SH-SY5Y (cell line): Measurements from ENCODE around the gene FAM25G.
"Not testable (repeated sequence)": the region's sequence is repeated elsewhere in the genome, so short reads cannot be mapped to it uniquely, and the experiment has no call there.

Experiments used
- GATA2 ChIP-seq: IDR thresholded peaks from 2 replicates; pipeline ENCODE4 v1.6.1; 2011; ENCODE audit warnings: mild to moderate bottlenecking, low read depth, low read length
- GATA3 ChIP-seq: IDR thresholded peaks from 2 replicates; pipeline ENCODE4 v1.6.1; 2011; ENCODE audit warnings: low read depth, mild to moderate bottlenecking, low read length, moderate library complexity

FAM25G gene

DNA sequence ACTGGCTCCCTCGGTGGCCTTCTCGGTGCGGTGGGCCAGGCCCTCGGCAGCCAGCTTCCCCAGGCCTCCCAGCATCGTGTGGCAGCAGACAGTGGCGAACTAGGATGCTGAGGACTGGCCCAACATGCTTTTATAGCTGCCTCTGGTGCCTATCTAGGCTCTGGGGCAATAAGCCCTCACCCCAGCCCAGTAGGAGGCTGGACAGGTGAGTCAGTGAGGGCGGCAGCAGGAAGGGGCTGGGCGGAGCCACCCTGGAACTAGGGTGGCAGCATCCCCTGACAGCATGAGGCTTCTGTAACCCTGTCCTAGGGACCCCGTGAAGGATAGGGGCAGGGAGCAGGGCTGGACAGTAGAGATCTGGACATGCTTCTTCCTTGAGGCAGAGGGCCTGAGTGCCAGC, at the start of gene FAM25G:
FAM25G (minus strand) TSS at position 101 of the 400 bp plus-strand sequence; CDS start at position 75, 26 bp downstream.
- not testable (repeated sequence) for TF ChIP-seq GATA3, GATA2

- not testable (repeated sequence) for TF ChIP-seq GATA2, GATA3
Measured at GRCh38 chr10:47523475-47523874, 32.0 kb upstream of the FAM25G start, which contains the start of gene AGAP9. Gene AGAP9 (minus strand): TSS chr10:47523638. CDS start chr10:47523526, 112 bp downstream.

DNA sequence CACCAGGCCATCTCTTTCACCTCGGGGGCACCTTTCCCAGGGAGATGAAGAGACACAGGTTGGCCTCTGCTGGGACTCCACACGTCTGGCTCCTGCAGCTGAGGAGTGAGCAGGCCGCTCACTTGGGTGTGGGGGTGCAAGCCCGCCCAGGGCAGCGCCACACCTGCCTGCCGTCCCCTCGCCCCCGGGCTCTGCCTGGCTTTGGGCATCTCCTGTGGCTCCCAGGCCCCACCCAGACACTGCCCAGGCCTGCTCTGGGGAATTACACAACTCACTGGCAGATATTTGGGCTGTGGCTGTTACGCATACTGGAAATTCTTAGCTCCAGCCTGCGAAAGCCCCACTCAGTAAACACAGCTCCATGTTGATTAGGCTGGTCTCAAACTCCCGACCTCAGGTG, 7.6 kb downstream of the FAM25G start, which contains the start of gene ANXA8:
ANXA8 (minus strand) TSS at position 193 of the 400 bp plus-strand sequence; CDS start at position 11, 182 bp downstream.
- not testable (repeated sequence) for TF ChIP-seq GATA3, GATA2

DNA sequence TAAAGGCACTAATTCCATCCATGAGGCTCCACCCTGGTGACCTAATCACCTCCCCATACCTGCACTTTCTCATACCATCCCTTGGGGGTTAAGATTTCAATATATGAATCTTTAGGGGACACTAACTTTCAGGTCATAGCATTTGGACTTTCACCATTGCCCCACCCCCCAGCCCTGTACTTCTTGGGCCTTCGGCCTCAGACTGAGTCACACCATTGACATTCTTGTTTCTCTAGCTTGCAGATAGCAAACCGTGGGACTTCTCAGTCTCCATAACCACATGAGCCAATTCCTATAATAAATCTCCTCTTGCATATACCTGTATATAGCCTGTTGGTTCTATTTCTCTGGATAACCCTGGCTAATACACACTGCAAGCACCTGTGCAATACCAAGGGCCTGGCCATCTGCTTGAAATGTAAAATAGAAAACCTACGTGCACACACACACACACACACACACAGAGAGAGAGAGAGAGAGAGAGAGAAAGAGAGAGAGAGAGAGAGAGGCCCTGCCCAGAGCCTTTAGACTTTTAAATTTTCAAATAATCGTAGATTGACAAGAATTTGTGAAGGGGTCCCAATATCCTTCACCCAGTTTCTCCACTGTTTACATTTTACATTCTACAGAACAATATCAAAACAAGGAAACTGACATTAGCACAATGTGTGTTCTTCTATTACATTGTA, 32.9 kb downstream of the FAM25G start:
- TF ChIP-seq GATA3 (no peak), GATA2 (no peak)

- TF ChIP-seq GATA3 (no peak), GATA2 (no peak)
Measured at GRCh38 chr10:47457826-47458225, 33.7 kb downstream of the FAM25G start.

- TF ChIP-seq GATA3: no peak
- TF ChIP-seq GATA2: no peak
Measured at GRCh38 chr10:47457528-47457820, 34.0 kb downstream of the FAM25G start.

DNA sequence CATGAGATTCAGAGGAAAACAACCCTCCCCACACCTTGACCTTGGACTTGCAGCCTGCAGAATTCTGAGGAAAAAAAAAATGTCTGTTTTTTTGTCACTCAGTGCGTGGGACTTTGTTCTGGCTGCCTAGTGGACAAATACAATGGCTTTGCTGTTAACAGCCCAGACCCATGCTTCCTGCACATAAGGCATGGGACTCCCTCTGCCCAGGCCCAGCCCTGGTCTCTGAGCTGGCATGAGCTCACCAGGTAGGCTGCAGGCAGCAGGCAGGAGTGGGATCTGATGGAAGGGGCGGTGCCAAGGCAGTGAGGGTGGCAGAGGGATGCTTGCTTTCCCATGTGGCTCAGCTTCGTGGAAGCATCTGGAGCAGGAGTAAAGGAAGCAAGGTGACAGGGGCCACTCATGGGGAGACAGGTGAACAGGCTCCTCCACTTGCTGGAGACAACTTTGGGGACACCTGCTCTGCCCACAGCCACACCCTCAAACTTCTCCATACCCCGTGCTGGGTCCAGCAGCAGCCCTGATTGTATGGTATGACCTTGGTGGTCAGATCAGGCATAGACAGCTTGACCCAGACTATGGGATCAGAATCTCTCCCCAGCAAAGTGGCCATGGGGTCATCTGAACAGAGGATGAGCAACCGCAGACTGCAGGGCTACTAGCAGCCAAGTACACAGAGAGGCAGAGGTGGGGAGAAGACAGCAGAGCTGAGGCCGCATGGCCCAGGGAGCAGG, 34.5 kb downstream of the FAM25G start:
- TF ChIP-seq GATA3 (no peak), GATA2 (no peak)

DNA sequence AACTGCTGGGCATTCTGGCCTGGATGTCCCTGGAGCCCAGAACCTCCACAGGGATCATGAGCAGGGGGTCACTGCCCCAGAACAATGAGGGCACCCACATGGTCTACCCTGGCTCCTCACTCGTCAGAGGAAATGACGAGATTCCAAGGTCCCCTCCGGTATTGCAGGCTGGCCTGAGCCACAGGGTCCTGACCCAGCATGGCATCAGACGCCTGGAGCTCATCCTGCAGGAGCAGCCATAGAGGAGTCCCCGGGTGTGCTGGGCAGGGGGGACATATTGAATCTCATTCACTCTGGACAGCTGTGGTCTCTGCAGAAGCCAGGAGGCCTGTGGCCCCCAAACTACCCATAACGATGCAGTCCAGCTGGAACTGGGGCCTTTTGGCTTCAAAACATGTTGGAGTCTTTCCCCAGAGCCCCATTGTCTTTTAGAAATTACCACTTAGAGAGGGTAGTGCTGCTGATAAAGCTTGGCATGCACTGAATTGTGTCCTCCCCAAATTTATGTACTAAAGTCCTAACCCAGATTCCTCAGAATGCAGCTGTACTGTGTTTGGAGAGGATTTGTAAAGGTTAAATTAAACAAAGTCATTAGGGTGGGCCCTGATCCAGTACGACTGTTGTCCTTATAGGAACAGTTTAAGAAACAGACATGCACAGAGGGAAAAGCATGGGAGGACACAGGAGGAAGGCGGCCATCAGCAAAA, 35.3 kb downstream of the FAM25G start:
- no peak for TF ChIP-seq GATA3
- no peak for TF ChIP-seq GATA2

DNA sequence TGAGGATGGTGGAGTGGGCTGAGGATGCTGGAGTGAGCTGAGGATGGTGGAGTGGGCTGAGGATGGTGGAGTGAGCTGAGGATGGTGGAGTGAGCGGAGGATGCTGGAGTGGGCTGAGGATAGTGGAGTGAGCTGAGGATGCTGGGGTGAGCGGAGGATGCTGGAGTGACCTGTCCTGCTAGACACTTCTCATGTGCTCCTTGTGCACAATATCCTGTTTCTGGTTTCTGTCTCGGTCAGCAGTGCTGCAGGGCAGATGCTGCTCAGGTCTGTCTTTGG, 36.8 kb downstream of the FAM25G start:
- TF ChIP-seq GATA2 (no peak), GATA3 (no peak)

- TF ChIP-seq GATA2 (no peak), GATA3 (no peak)
Measured at GRCh38 chr10:47454008-47454779, 37.3 kb downstream of the FAM25G start.

DNA sequence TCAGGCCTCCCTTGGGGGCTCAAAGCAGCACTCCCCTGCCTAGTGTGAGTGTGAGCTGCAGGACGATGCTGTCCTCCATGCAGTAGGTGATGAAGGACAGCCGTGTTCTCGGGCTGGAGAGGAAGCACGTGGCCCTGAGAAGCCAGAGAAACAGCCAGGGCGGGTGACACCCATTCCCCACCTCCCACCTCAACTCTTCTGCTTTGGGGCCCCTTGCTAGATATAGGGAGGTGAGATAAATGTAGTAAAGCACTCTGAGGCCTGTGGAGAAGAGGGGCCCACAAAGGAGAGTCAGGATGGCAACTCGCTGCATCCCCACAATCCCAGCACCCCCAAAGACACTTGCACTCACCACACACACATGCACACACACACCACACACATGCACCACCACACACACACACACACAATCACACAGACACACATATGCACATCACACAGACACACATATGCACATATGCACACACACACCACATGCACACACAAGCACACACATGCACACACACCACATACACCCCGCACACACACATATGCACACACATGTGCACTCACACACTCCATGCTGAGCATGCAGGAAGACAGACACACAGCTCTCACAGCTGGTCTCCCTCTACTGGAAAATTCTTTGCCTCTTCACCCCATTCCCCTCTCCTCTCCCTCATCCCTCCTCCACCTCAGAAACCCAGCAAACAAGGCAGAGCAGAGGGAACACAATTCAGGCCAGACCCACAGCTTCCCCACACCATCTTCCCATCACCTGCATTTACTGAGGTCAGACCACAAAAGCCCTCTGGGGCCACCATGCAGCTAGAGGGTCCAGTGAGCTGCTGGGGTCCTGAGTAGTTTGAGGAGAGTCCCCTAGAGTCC, 38.1 kb downstream of the FAM25G start:
- TF ChIP-seq GATA2: no peak
- no peak for TF ChIP-seq GATA3

DNA sequence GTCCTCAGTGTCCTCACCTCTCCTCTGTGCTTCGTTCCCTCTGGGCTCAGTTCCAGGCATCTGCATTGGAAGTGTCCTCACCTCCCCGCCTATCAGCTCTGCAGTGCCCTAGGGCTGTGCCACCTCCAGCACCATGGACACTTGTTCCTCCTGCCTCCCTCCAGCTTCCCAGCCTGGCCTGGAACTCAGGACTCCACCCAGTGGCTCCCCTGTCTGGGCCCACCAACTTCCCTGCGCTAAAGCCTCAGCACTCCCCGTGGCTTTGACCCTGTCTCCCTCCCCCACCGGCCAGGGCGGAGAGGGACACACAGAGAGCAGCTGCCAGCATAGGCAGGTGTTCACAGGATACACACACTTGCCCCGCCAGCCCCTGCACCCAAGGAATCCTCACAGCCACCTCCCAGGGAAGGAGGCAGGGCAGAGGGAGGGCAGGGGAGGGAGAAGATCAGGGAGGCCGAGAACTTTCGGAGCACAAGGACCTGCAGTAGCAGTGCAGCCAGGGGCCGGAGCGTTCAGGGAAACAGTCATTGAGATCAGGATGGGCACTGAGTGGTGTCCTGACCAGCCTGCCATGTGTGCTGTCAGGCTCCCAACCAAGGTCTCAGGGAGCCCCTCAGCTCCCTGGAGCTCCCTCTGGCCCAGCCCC, 38.9 kb downstream of the FAM25G start:
- TF ChIP-seq GATA3: no peak
- no peak for TF ChIP-seq GATA2

GRCh38 chr10:47451998-47452494, 39.5 kb downstream of the FAM25G start:
- TF ChIP-seq GATA3 (no peak), GATA2 (no peak)
